ENCODE results near the gene MCAM. TPM values are rescaled to one million over a fixed set of nuclear protein-coding genes. Genes with fewer than 3 reads are reported as not detected.

The MCAM gene
- total and polyA plus RNA-seq, 4 donors, result 2.2 to 49.6 (median 9.3) TPM

GRCh38 chr11:119343726-119344125 lies 26.8 kb upstream of the MCAM start:
- H3K9ac ChIP-seq (ENCODE audit: low read depth in 1 of 2, low read length in 2 of 2), result no peak overlapping the region
- no peak overlapping the region for H3K27ac ChIP-seq (ENCODE audit: low read depth in 1 of 2, low read length in 2 of 2)
- DNase-seq (ENCODE audit: low spot score), result no peak
- 89% methylated on average over 7 of the region's 7 CpGs for WGBS
- no peak overlapping the region for H3K4me3 ChIP-seq (ENCODE audit: low read depth in 1 of 3, low read length in 3 of 3)
- no peak for TF ChIP-seq CTCF (IDR thresholded peaks at IDR 0.05; ENCODE audit: low read depth, low read length, missing input control)
- TF ChIP-seq HNF4G (IDR thresholded peaks at IDR 0.05), result no peak
- no peak for TF ChIP-seq TAF1 (conservative IDR thresholded peaks at IDR 0.05)
- TF ChIP-seq NR2F2 (IDR thresholded peaks at IDR 0.05), result no peak
- TF ChIP-seq ZBTB33 (IDR thresholded peaks at IDR 0.05), result no peak
- TF ChIP-seq RXRA (IDR thresholded peaks at IDR 0.05), result no peak
- no peak for TF ChIP-seq HNF4A (conservative IDR thresholded peaks at IDR 0.05)
- TF ChIP-seq FOXA1 (IDR thresholded peaks at IDR 0.05), result no peak
- TF ChIP-seq EGR1 (IDR thresholded peaks at IDR 0.05; ENCODE audit: low read depth in 2 of 2), result no peak
- no peak for TF ChIP-seq GABPA (IDR thresholded peaks at IDR 0.05 in 1 of 2, conservative IDR thresholded peaks at IDR 0.05 in 1 of 2)
- TF ChIP-seq, protein P1, sequence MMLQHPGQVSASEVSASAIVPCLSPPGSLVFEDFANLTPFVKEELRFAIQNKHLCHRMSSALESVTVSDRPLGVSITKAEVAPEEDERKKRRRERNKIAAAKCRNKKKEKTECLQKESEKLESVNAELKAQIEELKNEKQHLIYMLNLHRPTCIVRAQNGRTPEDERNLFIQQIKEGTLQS (IDR thresholded peaks at IDR 0.05), result no peak
- no peak for TF ChIP-seq RAD21 (IDR thresholded peaks at IDR 0.05)
- TF ChIP-seq SP1 (IDR thresholded peaks at IDR 0.05), result no peak
- TF ChIP-seq YY1 (IDR thresholded peaks at IDR 0.05), result no peak
- no peak for TF ChIP-seq REST (IDR thresholded peaks at IDR 0.05)
- TF ChIP-seq FOXA2 (IDR thresholded peaks at IDR 0.05), result no peak
- no peak for TF ChIP-seq MAX (IDR thresholded peaks at IDR 0.05)
- no peak for TF ChIP-seq JUND (IDR thresholded peaks at IDR 0.05)
- H3K9me3 ChIP-seq (ENCODE audit: control insufficient read depth in 4 of 4, low read length in 3 of 4), result no peaks in the 10 kb centered on the region
- peaks cover 5 to 16% (median 9%) of the 10 kb centered on the region in 4 donors for H3K4me1 ChIP-seq (ENCODE audit: control insufficient read depth in 4 of 4, insufficient read depth in 4 of 4, low read length in 3 of 4)
- peaks cover 0 to 2% (median 0%) of the 10 kb centered on the region in 4 donors for H3K27me3 ChIP-seq (ENCODE audit: control insufficient read depth in 4 of 4, insufficient read depth in 4 of 4, low read length in 3 of 4)
- H3K36me3 ChIP-seq (ENCODE audit: control insufficient read depth in 4 of 4, insufficient read depth in 3 of 4, low read depth in 1 of 4, low read length in 3 of 4), result no peaks in the 10 kb centered on the region
